ENCODE results near the gene TGFBR3. TPM values are rescaled to one million over a fixed set of nuclear protein-coding genes. Genes with fewer than 3 reads are reported as not detected.

Gene TGFBR3
- total and polyA plus RNA-seq, 2 of the 4 experiments (the other 2 are of a cell fraction), result 3.0 to 11.3 TPM

DNA sequence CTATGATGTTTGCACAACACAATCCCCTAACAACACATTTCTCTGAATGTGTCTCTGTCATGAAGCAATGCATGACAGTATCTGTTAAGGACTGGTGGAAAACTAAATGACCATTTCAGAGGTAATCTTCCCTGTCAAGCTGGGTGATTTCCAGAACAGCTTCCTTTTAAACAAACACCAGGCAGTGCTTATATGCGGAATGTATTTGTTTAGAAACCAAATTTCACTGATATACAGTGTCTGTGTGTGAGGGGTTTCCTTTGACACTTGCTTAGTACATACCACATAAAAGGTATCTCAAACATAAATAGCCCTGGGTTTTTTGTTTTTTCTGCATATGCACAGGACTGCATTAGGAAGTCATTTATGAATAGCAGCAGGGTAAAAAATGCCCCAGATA lies 95.6 kb downstream of the TGFBR3 start:
- Histone ChIP-seq H4K8ac (ENCODE audit: low read depth in 2 of 2, low read length in 2 of 2) (no peak overlapping the region), H3K79me1 (ENCODE audit: low read depth in 1 of 2, low read length in 2 of 2) (0 out of 4 replicates have a peak, but pooled peaks cover 0 to 5% of the 10 kb centered on the region in 2 experiments), H4K20me1 (ENCODE audit: insufficient read depth, low read length) (no peaks in the 10 kb centered on the region), H3K27me3 (ENCODE audit: control insufficient read depth, insufficient read depth, low read length) (peaks cover 4% of the 10 kb centered on the region; the same call in 1 of the 2 replicates), H3K36me3 (ENCODE audit: control insufficient read depth, insufficient read depth, low read length) (no peaks in the 10 kb centered on the region; the same call in 1 of the 2 replicates), H3K4me2 (ENCODE audit: low read depth, low read length) (no peak overlapping the region; the same call in 1 of the 2 replicates), H2BK5ac (ENCODE audit: low read depth, low read length, poor library complexity, severe bottlenecking) (no peak overlapping the region), H3K9ac (ENCODE audit: low read depth, low read length) (no peak overlapping the region), H3K14ac (replicated peaks; ENCODE audit: low read depth, low read length) (no peak overlapping the region), H3K4me1 (ENCODE audit: control insufficient read depth, insufficient read depth, low read length) (peaks cover 15% of the 10 kb centered on the region), H2BK120ac (ENCODE audit: low read depth, low read length) (no peak overlapping the region), H3K9me3 (ENCODE audit: control insufficient read depth, insufficient read depth, low read length) (no peaks in the 10 kb centered on the region), H2AFZ (replicated peaks; ENCODE audit: low read length, poor library complexity) (no peak overlapping the region), H2AK5ac (ENCODE audit: low read depth, low read length) (no peak overlapping the region), H3K4ac (ENCODE audit: low read depth, low read length) (no peak overlapping the region), H4K5ac (ENCODE audit: low read depth, low read length) (no peak overlapping the region), H3K23ac (ENCODE audit: low read depth, low read length) (no peak overlapping the region), H3K4me3 (ENCODE audit: insufficient read depth, low read depth, low read length) (no peak overlapping the region), H3K27ac (ENCODE audit: insufficient read depth, low read length) (no peak overlapping the region), H3K9me1 (ENCODE audit: insufficient read depth, low read length) (no peaks in the 10 kb centered on the region; the same call in none of the 2 replicates), H2BK20ac (ENCODE audit: low read depth, low read length) (no peak overlapping the region), H3K18ac (ENCODE audit: low read depth, low read length) (no peak overlapping the region; the same call in 1 of the 2 replicates), H2BK15ac (ENCODE audit: low read depth, low read length) (no peak overlapping the region), H2AK9ac (replicated peaks; ENCODE audit: low read depth, low read length, poor library complexity) (no peak overlapping the region), H4K91ac (ENCODE audit: insufficient read depth, low read depth, low read length) (no peak overlapping the region), H3K56ac (ENCODE audit: extremely low read depth, insufficient read depth, low read length) (no peak overlapping the region)
- in situ Hi-C loops (cut with MboI; ENCODE audit: low sequenced_read_pairs) (no loop called here), intact Hi-C loops (cut with micrococcal nuclease) (no loop called here), dilution Hi-C loops (cut with HindIII; ENCODE audit: low sequenced_read_pairs, unreplicated experiment) (no loop called here)
- peak; percentile 75 for ATAC-seq (ENCODE audit: low read depth)
- POLR2A ChIA-PET (ENCODE audit: unreplicated experiment), result no interaction called here
- BruUV-seq (replicated peaks), result no TSS peak
- CTCF ChIA-PET, result interaction anchor here (0.6 to 1.0 kb wide), 2 partner anchors 16 to 114 kb away, joined by 3 to 5 read pairs; no protein-coding TSS in a partner anchor
- TF ChIP-seq SMC3 (IDR thresholded peaks at IDR 0.05; ENCODE audit: low read depth, low read length) (no peak), RAD21 (IDR thresholded peaks at IDR 0.05; ENCODE audit: low read length) (no peak), BHLHE40 (IDR thresholded peaks at IDR 0.05; ENCODE audit: low read depth, low read length) (no peak), MXI1 (IDR thresholded peaks at IDR 0.05; ENCODE audit: borderline replicate concordance, low read depth, low read length) (no peak), RCOR1 (IDR thresholded peaks at IDR 0.05; ENCODE audit: insufficient replicate concordance, low read length) (no peak), CEBPB (IDR thresholded peaks at IDR 0.05; ENCODE audit: low read depth, low read length) (no peak), RFX5 (IDR thresholded peaks at IDR 0.05; ENCODE audit: low read depth, low read length) (no peak)
- TF ChIP-seq, protein P1, sequence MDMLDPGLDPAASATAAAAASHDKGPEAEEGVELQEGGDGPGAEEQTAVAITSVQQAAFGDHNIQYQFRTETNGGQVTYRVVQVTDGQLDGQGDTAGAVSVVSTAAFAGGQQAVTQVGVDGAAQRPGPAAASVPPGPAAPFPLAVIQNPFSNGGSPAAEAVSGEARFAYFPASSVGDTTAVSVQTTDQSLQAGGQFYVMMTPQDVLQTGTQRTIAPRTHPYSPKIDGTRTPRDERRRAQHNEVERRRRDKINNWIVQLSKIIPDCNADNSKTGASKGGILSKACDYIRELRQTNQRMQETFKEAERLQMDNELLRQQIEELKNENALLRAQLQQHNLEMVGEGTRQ (IDR thresholded peaks at IDR 0.05; ENCODE audit: low read depth, low read length), result no peak
- TF ChIP-seq, protein P2, sequence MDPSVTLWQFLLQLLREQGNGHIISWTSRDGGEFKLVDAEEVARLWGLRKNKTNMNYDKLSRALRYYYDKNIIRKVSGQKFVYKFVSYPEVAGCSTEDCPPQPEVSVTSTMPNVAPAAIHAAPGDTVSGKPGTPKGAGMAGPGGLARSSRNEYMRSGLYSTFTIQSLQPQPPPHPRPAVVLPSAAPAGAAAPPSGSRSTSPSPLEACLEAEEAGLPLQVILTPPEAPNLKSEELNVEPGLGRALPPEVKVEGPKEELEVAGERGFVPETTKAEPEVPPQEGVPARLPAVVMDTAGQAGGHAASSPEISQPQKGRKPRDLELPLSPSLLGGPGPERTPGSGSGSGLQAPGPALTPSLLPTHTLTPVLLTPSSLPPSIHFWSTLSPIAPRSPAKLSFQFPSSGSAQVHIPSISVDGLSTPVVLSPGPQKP (IDR thresholded peaks at IDR 0.05; ENCODE audit: borderline replicate concordance, low read depth, low read length), result no peak
- peak; percentile 29 for DNase-seq
- no CpG with 5 or more reads among the region's 1 CpG for WGBS, 2 experiments (ENCODE audit: extremely low coverage in 2 of 2, insufficient read length in 1 of 2)
